ENCODE measurements around the gene TJP3. TPM values are rescaled to one million over a fixed set of nuclear protein-coding genes. Genes with fewer than 3 reads are reported as not detected.

The TJP3 gene
- total RNA-seq, 2 donors from 2014 or later, result 15.7 to 25.9 TPM

DNA sequence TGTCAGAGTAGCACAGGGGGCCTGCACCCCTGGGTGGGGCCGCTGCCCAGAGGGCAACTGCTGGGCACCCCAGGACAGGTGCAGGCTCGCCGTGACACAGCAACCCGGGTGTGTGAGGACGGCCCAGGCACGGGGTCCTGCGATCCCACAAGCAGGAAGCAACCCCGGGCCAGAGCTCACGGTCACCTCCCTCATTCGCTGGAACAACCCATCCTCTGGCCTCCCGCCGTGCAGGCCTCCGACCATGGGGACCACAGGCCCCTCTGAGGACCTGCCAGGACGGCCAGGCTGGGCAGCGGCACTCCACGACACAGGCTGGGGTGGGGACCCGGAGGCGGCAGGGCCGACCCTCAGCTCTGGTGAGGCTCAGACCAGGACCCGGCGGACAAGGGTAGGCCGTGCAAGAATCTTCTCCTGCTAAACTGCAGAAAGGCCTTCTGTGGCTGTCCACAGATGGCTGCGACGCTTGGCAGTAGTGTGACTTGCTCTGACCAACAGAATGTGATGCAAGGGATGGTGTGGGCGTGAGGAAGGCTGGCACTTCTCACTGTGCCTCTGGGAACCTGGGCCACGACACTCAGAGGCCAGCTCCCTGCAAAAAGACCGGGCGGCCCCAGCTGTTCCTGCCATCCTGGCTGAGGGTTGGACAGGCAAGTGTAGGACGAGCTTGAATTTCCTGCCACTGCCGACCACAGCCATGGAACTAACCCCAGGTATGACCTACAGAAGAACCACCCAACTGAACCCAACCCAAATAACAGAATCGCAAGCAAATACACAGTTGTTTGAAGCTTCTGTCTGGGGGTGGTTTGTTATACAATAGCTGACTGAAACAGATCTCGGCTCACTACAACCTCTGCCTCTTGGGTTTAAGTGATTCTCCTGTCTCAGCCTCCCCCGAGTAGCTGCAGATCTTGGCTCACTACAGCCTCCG, 34.4 kb upstream of the TJP3 start:
- peaks cover 11% of the 10 kb centered on the region for H3K36me3 Mint-ChIP-seq (ENCODE audit: low read depth)

DNA sequence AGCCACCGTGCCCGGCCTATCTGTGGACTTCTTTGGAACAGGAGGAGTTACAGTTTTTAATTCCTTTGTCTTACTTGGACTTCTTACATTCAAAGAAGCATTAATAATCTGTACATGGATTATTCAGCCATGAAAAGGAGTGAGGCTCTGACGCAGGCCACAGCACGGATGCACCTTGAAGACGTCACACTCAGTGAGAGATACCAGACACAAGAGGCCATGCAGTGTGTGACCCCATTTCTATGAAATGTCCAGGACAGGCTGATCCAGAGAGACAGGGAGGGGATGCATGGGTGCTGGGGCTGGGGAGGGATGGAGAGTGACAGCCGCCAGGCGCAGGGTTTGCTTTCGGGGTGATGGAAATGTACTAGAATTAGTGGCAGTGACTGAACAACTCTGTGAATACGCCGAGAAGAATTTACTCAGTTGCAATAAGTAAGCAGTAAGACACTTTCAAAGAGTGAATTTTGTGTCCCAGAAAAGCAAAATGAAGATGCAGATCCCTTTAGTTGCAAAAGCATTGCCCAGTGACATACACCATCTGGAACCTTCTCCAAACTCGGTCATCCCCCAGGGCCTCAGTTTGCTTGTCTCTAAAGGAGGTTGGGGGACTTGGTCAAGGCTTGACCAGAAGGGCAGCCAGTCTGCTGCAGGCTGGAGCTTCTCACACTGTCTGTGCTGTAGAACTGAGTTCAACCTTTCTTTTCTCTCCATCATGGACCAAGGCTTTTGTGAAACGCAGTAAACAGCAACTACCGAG, 33.2 kb upstream of the TJP3 start:
- no peak overlapping the region for H3K27ac ChIP-seq (ENCODE audit: low read depth, low read length)
- WGBS, 2 experiments (ENCODE audit: insufficient coverage in 1 of 2, insufficient read length in 1 of 2), result 98 to 99% methylated on average over 12 to 13 of the region's 13 CpGs

More for the DNA sequence above, 34.4 kb upstream of the TJP3 start:
- H3K9ac ChIP-seq (ENCODE audit: extremely low read depth, low read length, poor library complexity, severe bottlenecking), result no peak overlapping the region
- no peaks in the 10 kb centered on the region for H3K9me3 ChIP-seq (ENCODE audit: control insufficient read depth, low read length)
- TF ChIP-seq, protein P1, sequence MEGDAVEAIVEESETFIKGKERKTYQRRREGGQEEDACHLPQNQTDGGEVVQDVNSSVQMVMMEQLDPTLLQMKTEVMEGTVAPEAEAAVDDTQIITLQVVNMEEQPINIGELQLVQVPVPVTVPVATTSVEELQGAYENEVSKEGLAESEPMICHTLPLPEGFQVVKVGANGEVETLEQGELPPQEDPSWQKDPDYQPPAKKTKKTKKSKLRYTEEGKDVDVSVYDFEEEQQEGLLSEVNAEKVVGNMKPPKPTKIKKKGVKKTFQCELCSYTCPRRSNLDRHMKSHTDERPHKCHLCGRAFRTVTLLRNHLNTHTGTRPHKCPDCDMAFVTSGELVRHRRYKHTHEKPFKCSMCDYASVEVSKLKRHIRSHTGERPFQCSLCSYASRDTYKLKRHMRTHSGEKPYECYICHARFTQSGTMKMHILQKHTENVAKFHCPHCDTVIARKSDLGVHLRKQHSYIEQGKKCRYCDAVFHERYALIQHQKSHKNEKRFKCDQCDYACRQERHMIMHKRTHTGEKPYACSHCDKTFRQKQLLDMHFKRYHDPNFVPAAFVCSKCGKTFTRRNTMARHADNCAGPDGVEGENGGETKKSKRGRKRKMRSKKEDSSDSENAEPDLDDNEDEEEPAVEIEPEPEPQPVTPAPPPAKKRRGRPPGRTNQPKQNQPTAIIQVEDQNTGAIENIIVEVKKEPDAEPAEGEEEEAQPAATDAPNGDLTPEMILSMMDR (conservative IDR thresholded peaks at IDR 0.05), result no peak
- H3K4me1 ChIP-seq (ENCODE audit: control insufficient read depth, insufficient read depth, low read length), result no peaks in the 10 kb centered on the region
- Mint-ChIP-seq H3K4me1 (peaks cover 11% of the 10 kb centered on the region), H3K4me3 (no peak overlapping the region), H3K27ac (peak overlapping the region; percentile 30), H3K27me3 (ENCODE audit: insufficient read depth) (no peaks in the 10 kb centered on the region), H3K9me3 (no peaks in the 10 kb centered on the region)
- 89 to 94% methylated on average over 18 to 33 of the region's 34 CpGs for WGBS, 2 experiments (ENCODE audit: insufficient coverage in 1 of 2, insufficient read length in 1 of 2)
- H3K27me3 ChIP-seq (ENCODE audit: control insufficient read depth, insufficient read depth, low read length, poor library complexity, severe bottlenecking), result no peaks in the 10 kb centered on the region
- DNase-seq, result peak; percentile 37
- no peak overlapping the region for H3K27ac ChIP-seq (ENCODE audit: low read depth, low read length)
- no peaks in the 10 kb centered on the region for H3K36me3 ChIP-seq (ENCODE audit: control insufficient read depth, insufficient read depth, low read length)
- H3K4me3 ChIP-seq (ENCODE audit: low read length), result no peak overlapping the region

DNA sequence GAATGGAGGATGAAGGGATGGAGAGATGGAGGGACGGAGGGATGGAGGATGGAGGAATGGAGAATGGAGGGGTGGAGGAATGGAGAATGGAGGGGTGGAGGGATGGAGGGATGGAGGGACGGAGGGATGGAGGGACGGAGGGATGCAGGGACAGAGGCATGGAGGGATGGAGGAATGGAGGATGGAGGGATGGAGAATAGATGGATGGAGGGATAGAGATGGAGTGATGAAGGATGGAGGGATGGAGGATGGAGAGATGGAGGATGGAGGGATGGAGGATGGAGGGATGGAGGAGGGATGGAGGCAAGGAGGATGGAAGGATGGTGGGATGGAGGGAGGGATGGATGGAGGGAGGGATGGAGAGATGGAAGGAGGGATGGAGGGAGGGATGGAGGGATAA, 30.0 kb upstream of the TJP3 start:
- H3K36me3 Mint-ChIP-seq (ENCODE audit: low read depth), result peaks cover 21% of the 10 kb centered on the region
- H3K9ac ChIP-seq (ENCODE audit: extremely low read depth, low read length, poor library complexity, severe bottlenecking), result no peak overlapping the region
- TF ChIP-seq, protein P1 (conservative IDR thresholded peaks at IDR 0.05), result no peak
- no peak overlapping the region for H3K27ac ChIP-seq (ENCODE audit: low read depth, low read length)
- no peak for DNase-seq
- H3K4me1 Mint-ChIP-seq, result peaks cover 16% of the 10 kb centered on the region
- H3K4me1 ChIP-seq (ENCODE audit: control insufficient read depth, insufficient read depth, low read length), result peaks cover 6% of the 10 kb centered on the region
- H3K36me3 ChIP-seq (ENCODE audit: control insufficient read depth, insufficient read depth, low read length), result peaks cover 2% of the 10 kb centered on the region
- no peak overlapping the region for H3K27ac Mint-ChIP-seq
- no peaks in the 10 kb centered on the region for H3K27me3 ChIP-seq (ENCODE audit: control insufficient read depth, insufficient read depth, low read length, poor library complexity, severe bottlenecking)
- no peaks in the 10 kb centered on the region for H3K9me3 ChIP-seq (ENCODE audit: control insufficient read depth, low read length)
- no peak overlapping the region for H3K4me3 ChIP-seq (ENCODE audit: low read length)
- H3K27me3 Mint-ChIP-seq (ENCODE audit: insufficient read depth), result no peaks in the 10 kb centered on the region
- H3K9me3 Mint-ChIP-seq, result no peaks in the 10 kb centered on the region
- WGBS, 2 experiments (ENCODE audit: insufficient coverage in 1 of 2, insufficient read length in 1 of 2), result 89 to 96% methylated on average over 3 of the region's 3 CpGs
- H3K4me3 Mint-ChIP-seq, result no peak overlapping the region

More for the DNA sequence above, 33.2 kb upstream of the TJP3 start:
- Histone ChIP-seq H3K9ac (ENCODE audit: extremely low read depth, low read length, poor library complexity, severe bottlenecking) (no peak overlapping the region), H3K4me3 (ENCODE audit: low read length) (no peak overlapping the region), H3K9me3 (ENCODE audit: control insufficient read depth, low read length) (no peaks in the 10 kb centered on the region), H3K4me1 (ENCODE audit: control insufficient read depth, insufficient read depth, low read length) (no peaks in the 10 kb centered on the region), H3K36me3 (ENCODE audit: control insufficient read depth, insufficient read depth, low read length) (no peaks in the 10 kb centered on the region), H3K27me3 (ENCODE audit: control insufficient read depth, insufficient read depth, low read length, poor library complexity, severe bottlenecking) (no peaks in the 10 kb centered on the region)
- H3K4me3 Mint-ChIP-seq, result no peak overlapping the region
- H3K27me3 Mint-ChIP-seq (ENCODE audit: insufficient read depth), result no peaks in the 10 kb centered on the region
- TF ChIP-seq, protein P1 (conservative IDR thresholded peaks at IDR 0.05), result no peak
- H3K4me1 Mint-ChIP-seq, result peaks cover 11% of the 10 kb centered on the region
- H3K9me3 Mint-ChIP-seq, result no peaks in the 10 kb centered on the region
- H3K27ac Mint-ChIP-seq, result no peak overlapping the region
- no peak for DNase-seq
- H3K36me3 Mint-ChIP-seq (ENCODE audit: low read depth), result peaks cover 16% of the 10 kb centered on the region

Data from endodermal cell (in vitro differentiated cells).